Spinal cord (tissue), 10 donors: Measurements from ENCODE around the gene XXYLT1. TPM values are rescaled to one million over a fixed set of nuclear protein-coding genes. Genes with fewer than 3 reads are reported as not detected.
"Not testable (repeated sequence)": the region's sequence is repeated elsewhere in the genome, so short reads cannot be mapped to it uniquely, and the experiment has no call there.

Experiments used
- DNase-seq, 6 donors: peaks; one replicate each; pipeline versions ENCODE4 v3.0.0 to v3.0.0-alpha.2; 2013 to 2015; ENCODE audit warnings: low spot score in 6 of 6, low read depth in 4 of 6
- H3K27ac ChIP-seq: one replicate; pipeline ENCODE4 v1.5.1; 2013; ENCODE audit warnings: low read depth, low read length, control low read depth
- H3K27me3 ChIP-seq: one replicate; pipeline ENCODE4 v1.6.1; 2013; ENCODE audit warnings: low read length; ENCODE audit not compliant: control insufficient read depth, insufficient read depth
- H3K36me3 ChIP-seq: one replicate; pipeline ENCODE4 v1.6.1; 2013; ENCODE audit warnings: low read length; ENCODE audit not compliant: control insufficient read depth, insufficient read depth
- H3K4me1 ChIP-seq: one replicate; pipeline ENCODE4 v1.6.1; 2013; ENCODE audit warnings: low read length; ENCODE audit not compliant: control insufficient read depth, insufficient read depth
- H3K4me3 ChIP-seq: one replicate; pipeline ENCODE4 v1.5.1; 2013; ENCODE audit warnings: low read depth, low read length, control low read depth
- H3K9me3 ChIP-seq: one replicate; pipeline ENCODE4 v1.6.1; 2013; ENCODE audit warnings: low read length; ENCODE audit not compliant: control insufficient read depth, insufficient read depth
- WGBS: methylation state at CpG from one replicate; pipeline ENCODE4 v1.1.5; 2013; ENCODE audit warnings: missing lambda C conversion rate; ENCODE audit not compliant: insufficient coverage; 5-methylcytosine and 5-hydroxymethylcytosine counted together
- polyA plus RNA-seq, 2 donors: library from polyadenylated mRNA; unstranded; fragments of 120-200 nt; gene quantifications; one replicate each; pipeline ENCODE4 v1.2.1, GENCODE V29; 2013; ENCODE audit not compliant: insufficient read length in 2 of 2
- total RNA-seq, 2 donors: library from RNA; depleted of rRNA in 1 of 2; stranded (reverse); fragments of 120-200 nt in 1 of 2; fragments of >200 nt in 1 of 2; gene quantifications; one replicate each; pipeline versions ENCODE4 v1.2.3 to v1.2.4, GENCODE V29; 2013 to 2014
- donor health status: healthy.

The XXYLT1 gene
- total and polyA plus RNA-seq, 4 donors: 28.0 to 47.9 (median 37.5) TPM

DNA sequence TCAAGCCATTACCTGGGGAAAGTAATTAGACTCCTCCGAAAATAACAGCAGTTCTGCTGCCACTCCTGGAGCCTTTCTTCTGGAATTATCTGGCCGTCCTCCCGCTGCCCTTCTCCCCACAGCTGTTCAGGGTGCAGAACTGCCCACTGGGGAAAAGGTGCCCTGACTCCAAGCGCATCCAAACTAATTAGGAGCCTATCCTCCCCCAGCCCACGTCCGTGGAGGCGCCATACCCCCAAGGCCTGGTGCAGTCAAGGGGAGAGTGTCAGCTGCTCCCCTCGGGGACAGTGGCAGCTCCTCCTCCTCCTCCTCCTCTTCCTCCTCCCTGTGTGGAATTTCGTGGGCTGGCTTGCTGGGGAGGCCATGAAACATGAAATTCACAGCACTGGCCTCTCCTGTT is 177.2 kb downstream of the XXYLT1 start:
- H3K9me3 ChIP-seq: no peaks in the 10 kb centered on the region
- H3K4me3 ChIP-seq: no peak overlapping the region
- 71% methylated on average over 6 of the region's 9 CpGs for WGBS
- DNase-seq: no peak
- peaks cover 19% of the 10 kb centered on the region for H3K4me1 ChIP-seq
- no peaks in the 10 kb centered on the region for H3K27me3 ChIP-seq
- H3K27ac ChIP-seq: no peak overlapping the region
- H3K36me3 ChIP-seq: peaks cover 13% of the 10 kb centered on the region

DNA sequence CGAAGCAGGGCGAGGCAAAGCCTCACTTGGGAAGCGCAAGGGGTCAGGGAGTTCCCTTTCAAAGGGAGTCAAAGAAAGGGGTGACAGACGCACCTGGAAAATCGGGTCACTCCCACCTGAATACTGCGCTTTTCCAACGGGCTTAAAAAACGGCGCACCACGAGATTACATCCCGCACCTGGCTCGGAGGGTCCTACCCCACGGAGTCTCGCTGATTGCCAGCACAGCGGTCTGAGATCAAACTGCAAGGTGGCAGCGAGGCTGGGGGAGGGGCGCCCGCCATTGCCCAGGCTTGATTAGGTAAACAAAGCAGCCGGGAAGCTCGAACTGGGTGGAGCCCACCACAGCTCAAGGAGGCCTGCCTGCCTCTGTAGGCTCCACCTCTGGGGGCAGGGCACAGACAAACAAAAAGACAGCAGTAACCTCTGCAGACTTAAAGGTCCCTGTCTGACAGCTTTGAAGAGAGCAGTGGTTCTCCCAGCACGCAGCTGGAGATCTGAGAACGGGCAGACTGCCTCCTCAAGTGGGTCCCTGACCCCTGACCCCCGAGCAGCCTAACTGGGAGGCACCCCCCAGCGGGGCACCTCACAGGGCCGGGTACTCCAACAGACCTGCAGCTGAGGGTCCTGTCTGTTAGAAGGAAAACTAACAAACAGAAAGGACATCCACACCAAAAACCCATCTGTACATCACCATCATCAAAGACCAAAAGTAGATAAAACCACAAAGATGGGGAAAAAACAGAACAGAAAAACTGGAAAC is 182.9 kb downstream of the XXYLT1 start:
- H3K4me1 ChIP-seq, H3K36me3 ChIP-seq, DNase-seq, H3K27ac ChIP-seq, H3K9me3 ChIP-seq, H3K27me3 ChIP-seq, H3K4me3 ChIP-seq: not testable (repeated sequence)
- WGBS: 4% methylated on average over 7 of the region's 25 CpGs

DNA sequence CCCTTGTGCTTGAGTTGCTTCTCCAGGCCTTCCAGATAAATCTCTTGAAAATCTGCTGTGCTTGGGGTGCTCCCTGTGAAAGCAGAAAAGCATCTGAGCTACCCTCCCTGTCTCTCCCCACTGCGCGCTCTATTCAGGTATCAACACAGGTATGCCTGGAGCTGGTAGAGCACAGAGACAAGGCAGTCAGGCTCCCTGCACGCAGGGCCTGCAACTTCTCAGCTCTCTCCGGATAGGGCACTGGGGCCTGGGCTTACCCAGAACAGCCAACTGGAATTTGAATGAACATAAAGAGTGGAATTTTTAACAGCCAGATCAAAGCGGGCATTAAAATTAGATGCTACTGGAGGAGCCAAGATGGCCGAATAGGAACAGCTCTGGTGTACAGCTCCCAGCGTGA is 183.6 kb downstream of the XXYLT1 start:
- 39% methylated on average over 7 of the region's 7 CpGs for WGBS
- DNase-seq: no peak
- Histone ChIP-seq H3K4me3 (no peak overlapping the region), H3K9me3 (no peaks in the 10 kb centered on the region), H3K27ac (no peak overlapping the region), H3K36me3 (peaks cover 4% of the 10 kb centered on the region), H3K4me1 (no peaks in the 10 kb centered on the region), H3K27me3 (no peaks in the 10 kb centered on the region)

DNA sequence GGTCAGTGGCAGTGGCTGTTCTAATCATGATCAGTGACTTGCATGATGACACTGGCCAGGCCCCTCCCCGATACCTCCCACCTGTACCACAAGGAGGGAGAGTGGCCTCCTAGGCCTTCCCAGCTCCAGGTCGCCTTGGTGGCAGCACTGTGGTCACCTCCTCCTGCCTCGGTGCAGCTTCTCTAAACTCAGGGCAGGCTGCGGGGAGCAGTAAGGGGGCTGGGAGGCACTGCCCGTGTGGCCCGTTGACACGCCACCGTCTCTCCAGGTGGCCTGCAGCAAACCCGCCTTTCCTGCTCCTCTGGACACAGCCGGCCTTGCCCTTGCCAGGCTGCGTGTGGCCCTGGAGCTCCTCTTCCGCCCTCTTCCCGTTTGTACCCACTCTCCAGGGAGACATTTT is 184.1 kb downstream of the XXYLT1 start:
- DNase-seq: no peak
- peaks cover 4% of the 10 kb centered on the region for H3K36me3 ChIP-seq
- no peaks in the 10 kb centered on the region for H3K27me3 ChIP-seq
- H3K4me3 ChIP-seq: no peak overlapping the region
- no peak overlapping the region for H3K27ac ChIP-seq
- 68% methylated on average over 12 of the region's 13 CpGs for WGBS
- H3K9me3 ChIP-seq: no peaks in the 10 kb centered on the region
- no peaks in the 10 kb centered on the region for H3K4me1 ChIP-seq

DNA sequence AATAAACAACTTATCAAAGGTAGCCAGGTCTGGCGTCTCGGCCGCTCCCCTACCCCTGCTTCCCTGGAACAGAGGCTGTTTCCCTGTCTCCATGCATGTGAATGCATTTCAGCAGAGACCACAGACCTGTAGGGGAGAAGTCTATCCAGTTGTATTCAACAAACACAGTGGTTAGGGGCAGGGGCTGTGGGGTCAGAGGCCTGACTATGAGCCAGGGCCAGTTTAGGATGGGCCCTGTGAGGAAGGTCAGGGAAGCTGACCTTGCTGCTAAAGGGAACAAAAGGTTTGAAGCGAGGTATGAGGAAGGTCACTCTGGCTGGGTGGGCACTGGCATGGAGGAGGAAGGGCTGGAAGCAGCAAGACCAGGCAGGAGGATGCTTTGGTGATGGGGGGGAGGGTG is 184.6 kb downstream of the XXYLT1 start:
- peaks cover 4% of the 10 kb centered on the region for H3K36me3 ChIP-seq
- WGBS: 82% methylated on average over 4 of the region's 4 CpGs
- H3K4me1 ChIP-seq: peaks cover 3% of the 10 kb centered on the region
- DNase-seq: no peak
- no peak overlapping the region for H3K4me3 ChIP-seq
- no peaks in the 10 kb centered on the region for H3K27me3 ChIP-seq
- no peak overlapping the region for H3K27ac ChIP-seq
- H3K9me3 ChIP-seq: no peaks in the 10 kb centered on the region

DNA sequence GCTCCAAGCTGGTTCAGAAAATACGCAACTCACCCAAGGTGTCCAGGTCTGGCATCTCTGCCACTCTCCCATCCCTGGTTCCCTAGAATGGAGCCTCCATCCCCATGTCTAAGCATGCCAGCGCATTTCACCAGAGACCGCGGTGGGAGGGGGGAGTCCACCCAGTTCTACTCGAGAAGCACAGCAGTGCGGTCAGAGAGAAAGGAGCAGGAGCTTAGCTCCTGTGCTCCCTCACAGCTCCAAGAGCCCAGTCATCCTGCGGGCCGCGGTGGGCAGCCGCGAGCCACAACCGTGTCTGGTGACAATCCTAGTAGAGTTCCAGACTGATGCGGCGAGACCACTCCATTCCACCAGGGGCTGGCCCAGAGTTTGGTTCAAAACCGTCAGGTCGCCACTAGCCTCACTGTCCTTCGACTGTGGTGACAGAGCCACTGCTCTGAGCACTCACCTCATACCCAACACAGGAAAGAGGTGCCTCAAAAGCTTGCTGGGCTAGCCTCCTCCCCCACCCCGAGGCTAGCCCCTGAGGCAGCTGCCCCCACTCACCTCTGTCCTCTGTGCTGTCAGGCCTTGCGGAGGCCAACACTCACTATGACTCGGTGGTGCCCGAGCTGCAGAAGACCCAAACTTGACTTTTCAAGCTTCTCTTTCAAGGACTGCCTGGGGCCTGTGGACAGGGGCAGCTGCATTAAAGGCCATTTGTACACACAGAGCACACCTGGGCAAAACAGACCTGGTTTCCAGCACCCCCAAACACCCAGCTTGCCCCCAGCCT is 185.4 kb downstream of the XXYLT1 start:
- H3K4me1 ChIP-seq: peaks cover 11% of the 10 kb centered on the region
- H3K9me3 ChIP-seq: no peaks in the 10 kb centered on the region
- no peak for DNase-seq
- 93% methylated on average over 20 of the region's 21 CpGs for WGBS
- no peak overlapping the region for H3K27ac ChIP-seq
- no peak overlapping the region for H3K4me3 ChIP-seq
- H3K27me3 ChIP-seq: no peaks in the 10 kb centered on the region
- peaks cover 4% of the 10 kb centered on the region for H3K36me3 ChIP-seq

DNA sequence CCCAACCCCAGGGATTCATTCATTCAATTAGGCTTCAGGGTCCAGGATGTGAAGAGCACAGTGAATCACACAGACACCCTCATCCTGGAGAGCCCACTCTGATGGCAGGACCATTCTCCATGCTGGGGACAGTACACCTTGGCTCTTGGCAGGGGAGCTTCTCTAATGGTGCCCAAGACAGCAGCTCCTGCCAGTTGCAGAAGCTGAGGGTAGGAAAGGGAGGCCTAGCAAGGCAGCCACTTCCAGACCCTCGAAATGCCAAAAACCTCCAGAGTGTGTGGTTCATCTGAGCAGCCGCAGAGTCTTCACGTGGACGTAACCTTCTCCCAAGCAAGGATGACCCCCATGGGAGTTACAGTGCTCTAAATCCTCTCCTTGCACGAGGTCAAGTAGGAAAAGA is 186.2 kb downstream of the XXYLT1 start:
- Histone ChIP-seq H3K36me3 (peaks cover 8% of the 10 kb centered on the region), H3K4me1 (peaks cover 19% of the 10 kb centered on the region), H3K27ac (no peak overlapping the region), H3K27me3 (no peaks in the 10 kb centered on the region), H3K4me3 (no peak overlapping the region), H3K9me3 (no peaks in the 10 kb centered on the region)
- 100% methylated on average over 4 of the region's 5 CpGs for WGBS
- no peak for DNase-seq

DNA sequence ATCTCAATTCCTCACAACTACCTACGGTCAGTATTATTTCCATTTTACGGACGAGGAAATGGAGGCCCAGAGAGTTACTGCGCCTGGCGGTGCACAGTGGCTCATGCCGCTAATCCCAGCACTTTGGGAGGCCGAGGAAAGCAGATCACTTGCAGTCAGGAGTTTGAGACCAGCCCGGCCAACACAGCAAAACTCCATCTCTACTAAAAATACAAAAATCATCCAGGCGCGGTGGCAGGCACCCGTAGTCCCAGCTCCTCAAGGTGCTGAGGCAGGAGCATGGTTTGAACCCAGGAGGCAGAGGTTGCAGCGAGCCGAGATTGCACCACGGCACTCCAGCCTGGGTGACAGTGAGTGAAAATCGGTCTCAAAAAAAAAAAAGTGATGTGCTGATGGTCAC is 187.3 kb downstream of the XXYLT1 start:
- Histone ChIP-seq H3K4me3 (no peak overlapping the region), H3K27ac (no peak overlapping the region), H3K9me3 (no peaks in the 10 kb centered on the region), H3K4me1 (peaks cover 20% of the 10 kb centered on the region), H3K36me3 (peaks cover 8% of the 10 kb centered on the region), H3K27me3 (no peaks in the 10 kb centered on the region)
- DNase-seq: no peak
- whole genome bisulfite sequencing: 93% methylated on average over 12 of the region's 15 CpGs

DNA sequence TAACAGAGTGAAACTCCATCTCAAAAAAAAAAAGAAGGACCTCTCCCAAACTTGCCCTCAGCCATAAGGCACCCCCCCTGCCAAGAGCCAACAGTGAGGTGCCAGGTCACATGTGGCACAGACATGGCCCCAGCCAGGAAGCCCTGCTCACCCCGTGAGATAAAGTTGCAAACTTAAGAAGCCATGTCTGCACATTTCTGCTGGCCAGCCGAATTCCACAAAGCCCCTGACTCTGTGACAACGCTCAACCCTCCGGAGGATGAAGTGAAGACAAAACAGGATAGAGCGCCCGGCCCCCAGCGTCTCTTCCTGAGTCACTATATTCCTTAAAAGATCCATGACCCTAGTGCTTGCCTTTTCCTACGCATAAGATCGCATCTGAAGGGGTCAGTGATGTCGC is 188.1 kb downstream of the XXYLT1 start:
- 86% methylated on average over 8 of the region's 10 CpGs for WGBS
- Histone ChIP-seq H3K4me1 (peaks cover 20% of the 10 kb centered on the region), H3K4me3 (no peak overlapping the region), H3K36me3 (peaks cover 10% of the 10 kb centered on the region), H3K27me3 (no peaks in the 10 kb centered on the region), H3K27ac (no peak overlapping the region), H3K9me3 (no peaks in the 10 kb centered on the region)
- no peak for DNase-seq
